BJ (cell line): Measurements from ENCODE around the gene CDK14. TPM values are rescaled to one million over a fixed set of nuclear protein-coding genes. Genes with fewer than 3 reads are reported as not detected.

Source experiments
- CTCF ChIA-PET: fragments of 350-600 bp; formaldehyde crosslinking; extraction: SDS; loops from one replicate; lab custom pipeline; 2021; ENCODE audit warnings: antibody characterized with exemption, inconsistent platforms; lab: Yijun Ruan, JAX
- POLR2A ChIA-PET: fragments of 300-600 bp; sonication (Branson Sonifier 250); formaldehyde crosslinking; extraction: SDS; loops from one replicate; lab custom pipeline; 2021; ENCODE audit warnings: antibody characterized with exemption; lab: Charles Lee
- DNase-seq: peaks from one replicate; pipeline ENCODE4 v3.0.0-alpha.2; 2011; ENCODE audit warnings: low read depth
- H3K27me3 ChIP-seq: 2 replicates; pipeline ENCODE4 v1.6.0; 2011; ENCODE audit warnings: low read length; ENCODE audit not compliant: control insufficient read depth, insufficient read depth
- H3K36me3 ChIP-seq: 2 replicates; pipeline ENCODE4 v1.5.1; 2011; ENCODE audit warnings: low read length; ENCODE audit not compliant: control insufficient read depth, insufficient read depth
- H3K4me3 ChIP-seq: 2 replicates; pipeline ENCODE4 v1.5.1; 2011; ENCODE audit warnings: low read depth, mild to moderate bottlenecking, control low read depth, low read length
- polyA plus RNA-seq: library from polyadenylated mRNA; depleted of rRNA; stranded (reverse); fragments of >200 nt; gene quantifications from 2 replicates; pipeline ENCODE4 v1.2.3, GENCODE V29; 2011
- TF ChIP-seq, protein P1 (sequence below): IDR thresholded peaks from 2 replicates; pipeline ENCODE4 v1.5.1; 2011; ENCODE audit warnings: low read depth, mild to moderate bottlenecking, control low read depth, inconsistent platforms, low read length, moderate library complexity; ENCODE audit not compliant: insufficient read depth

Gene CDK14
- polyA plus RNA-seq, 1 experiment = 6.7 TPM

DNA sequence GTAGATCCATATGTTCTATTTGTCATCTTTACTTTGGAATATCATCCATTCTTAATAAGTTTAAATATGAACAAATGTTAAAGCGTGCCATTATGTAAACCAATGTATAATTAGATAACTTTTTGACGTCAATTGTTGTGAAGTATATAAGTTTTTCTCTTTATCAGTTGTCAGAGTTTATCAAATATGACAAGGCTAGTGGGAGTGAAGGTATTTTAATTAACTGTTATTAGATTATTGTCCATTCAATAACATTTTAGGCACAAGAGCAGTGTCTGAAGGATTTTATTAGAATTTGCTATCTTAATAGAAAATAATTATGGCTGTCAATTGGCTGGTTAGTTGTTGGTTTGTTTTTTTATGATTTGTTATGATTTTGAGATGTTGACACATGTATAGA lies 280.6 kb downstream of the CDK14 start:
- no peak for DNase-seq
- H3K4me3 ChIP-seq = no peak overlapping the region
- no peaks in the 10 kb centered on the region for H3K27me3 ChIP-seq
- TF ChIP-seq, protein P1, sequence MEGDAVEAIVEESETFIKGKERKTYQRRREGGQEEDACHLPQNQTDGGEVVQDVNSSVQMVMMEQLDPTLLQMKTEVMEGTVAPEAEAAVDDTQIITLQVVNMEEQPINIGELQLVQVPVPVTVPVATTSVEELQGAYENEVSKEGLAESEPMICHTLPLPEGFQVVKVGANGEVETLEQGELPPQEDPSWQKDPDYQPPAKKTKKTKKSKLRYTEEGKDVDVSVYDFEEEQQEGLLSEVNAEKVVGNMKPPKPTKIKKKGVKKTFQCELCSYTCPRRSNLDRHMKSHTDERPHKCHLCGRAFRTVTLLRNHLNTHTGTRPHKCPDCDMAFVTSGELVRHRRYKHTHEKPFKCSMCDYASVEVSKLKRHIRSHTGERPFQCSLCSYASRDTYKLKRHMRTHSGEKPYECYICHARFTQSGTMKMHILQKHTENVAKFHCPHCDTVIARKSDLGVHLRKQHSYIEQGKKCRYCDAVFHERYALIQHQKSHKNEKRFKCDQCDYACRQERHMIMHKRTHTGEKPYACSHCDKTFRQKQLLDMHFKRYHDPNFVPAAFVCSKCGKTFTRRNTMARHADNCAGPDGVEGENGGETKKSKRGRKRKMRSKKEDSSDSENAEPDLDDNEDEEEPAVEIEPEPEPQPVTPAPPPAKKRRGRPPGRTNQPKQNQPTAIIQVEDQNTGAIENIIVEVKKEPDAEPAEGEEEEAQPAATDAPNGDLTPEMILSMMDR = no peak
- ChIA-PET POLR2A (no interaction called here), CTCF (no interaction called here)
- no peaks in the 10 kb centered on the region; the same call in 1 of the 2 replicates for H3K36me3 ChIP-seq

DNA sequence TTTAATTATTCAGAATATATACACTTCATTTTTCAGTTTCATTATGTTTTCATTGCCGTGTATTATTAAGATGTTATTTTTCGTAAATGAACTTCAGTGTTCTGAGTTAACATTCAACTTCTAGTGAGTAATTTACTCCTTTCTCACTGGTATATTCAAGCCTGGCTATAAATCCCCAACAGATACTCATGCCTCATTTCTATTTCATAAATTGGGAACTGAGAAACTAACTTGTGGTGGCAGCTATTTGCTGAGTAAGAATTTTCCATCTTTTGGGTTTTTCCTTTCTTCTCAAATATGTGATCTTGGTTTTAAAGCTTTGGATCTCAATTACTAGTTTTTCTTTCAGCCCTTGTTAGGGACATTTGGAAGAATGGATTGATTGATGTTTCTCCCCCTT lies 281.1 kb downstream of the CDK14 start:
- CTCF ChIA-PET = interaction anchor here (1.4 kb wide), 1 partner anchor 23 kb away, joined by 3 read pairs; no protein-coding TSS in a partner anchor
- no peaks in the 10 kb centered on the region; the same call in 1 of the 2 replicates for H3K36me3 ChIP-seq
- POLR2A ChIA-PET = no interaction called here
- H3K27me3 ChIP-seq = no peaks in the 10 kb centered on the region
- TF ChIP-seq, protein P1 = no peak
- H3K4me3 ChIP-seq = no peak overlapping the region
- no peak for DNase-seq

DNA sequence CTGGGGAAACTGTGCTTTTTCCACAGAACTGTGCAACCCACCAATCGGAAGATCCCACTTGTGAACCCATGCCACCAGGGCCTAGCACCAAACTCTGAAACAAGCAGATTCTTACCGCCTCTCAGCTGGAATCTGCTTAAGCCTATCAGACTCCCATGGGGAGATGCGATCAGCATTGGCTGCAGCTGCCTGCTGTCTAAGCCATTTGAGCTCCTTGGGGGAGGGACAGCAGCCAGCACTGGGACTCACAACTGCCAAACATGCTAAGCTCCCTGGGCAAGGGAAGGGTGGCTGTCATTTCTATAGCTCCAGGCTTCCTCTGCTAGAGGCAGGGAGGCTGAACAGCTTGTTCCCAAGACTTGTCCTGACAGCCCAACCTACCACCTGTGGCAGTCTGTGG lies 283.8 kb downstream of the CDK14 start:
- CTCF ChIA-PET = no interaction called here
- DNase-seq = no peak
- Histone ChIP-seq H3K4me3 (no peak overlapping the region), H3K36me3 (no peaks in the 10 kb centered on the region; the same call in 1 of the 2 replicates), H3K27me3 (no peaks in the 10 kb centered on the region)
- TF ChIP-seq, protein P1 = no peak
- POLR2A ChIA-PET = no interaction called here

DNA sequence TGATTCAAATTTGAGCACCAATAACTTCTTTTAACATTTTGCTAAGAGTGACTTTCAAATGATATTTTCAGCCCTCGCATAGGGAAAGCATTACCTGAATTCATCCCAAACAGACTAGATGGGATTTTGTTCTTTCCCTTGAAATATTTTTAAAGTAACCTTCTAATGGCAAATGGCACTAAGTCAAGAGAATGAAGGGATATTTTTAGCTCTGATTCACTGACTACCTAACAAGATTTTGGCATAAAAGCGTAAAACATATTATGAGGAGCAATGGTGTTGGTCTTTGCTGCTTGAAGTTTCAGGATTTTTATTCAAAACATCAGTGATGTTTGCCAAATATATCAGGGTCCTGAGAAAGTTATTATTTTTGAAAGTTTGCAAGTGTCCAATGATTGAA lies 290.3 kb downstream of the CDK14 start:
- DNase-seq = no peak
- H3K27me3 ChIP-seq = no peaks in the 10 kb centered on the region
- POLR2A ChIA-PET = no interaction called here
- H3K4me3 ChIP-seq = no peak overlapping the region
- H3K36me3 ChIP-seq = no peaks in the 10 kb centered on the region
- CTCF ChIA-PET = interaction anchor here (1.1 kb wide), 1 partner anchor 19 kb away, joined by 3 read pairs; no protein-coding TSS in a partner anchor
- TF ChIP-seq, protein P1 = no peak

DNA sequence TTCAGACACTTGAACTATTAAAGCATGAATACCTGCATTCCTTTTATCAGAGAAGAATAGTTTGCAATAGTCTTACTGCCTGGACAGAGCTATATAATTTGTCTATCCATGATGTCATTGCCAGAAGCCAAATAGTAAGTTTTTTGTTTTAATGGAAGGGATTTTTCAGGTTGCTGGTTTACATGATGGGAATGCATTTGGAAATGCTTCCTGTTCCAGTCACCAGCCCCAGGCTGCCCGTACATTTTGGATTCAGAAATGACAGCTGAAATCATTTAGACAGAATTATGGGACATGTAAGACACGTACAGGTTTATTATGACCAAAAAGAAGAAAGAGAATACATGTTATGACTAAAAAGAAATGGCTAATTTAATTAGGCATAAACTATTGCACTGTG lies 293.1 kb downstream of the CDK14 start:
- TF ChIP-seq, protein P1 = no peak
- ChIA-PET CTCF (interaction anchor here (0.9 kb wide), 1 partner anchor 49 kb away, joined by 3 read pairs; no protein-coding TSS in a partner anchor), POLR2A (no interaction called here)
- H3K27me3 ChIP-seq = no peaks in the 10 kb centered on the region
- H3K36me3 ChIP-seq = no peaks in the 10 kb centered on the region
- no peak for DNase-seq
- H3K4me3 ChIP-seq = no peak overlapping the region
